Esophagus mucosa (tissue), 1 donor: Measurements from ENCODE around the gene GPC2. TPM values are rescaled to one million over a fixed set of nuclear protein-coding genes. Genes with fewer than 3 reads are reported as not detected.
"Not testable (repeated sequence)": the region's sequence is repeated elsewhere in the genome, so short reads cannot be mapped to it uniquely, and the experiment has no call there.

ENCODE experiments used
- ATAC-seq: fragments of 200-7000 bp; cut with Tn5 transposase; one replicate; pipeline ENCODE4 v1.9.1; 2020
- total RNA-seq: library from RNA; stranded (reverse); gene quantifications from one replicate; pipeline ENCODE4 v1.2.4, GENCODE V29; 2023
- donor health status: DM: yes; HTN: yes; CAD: no.

The GPC2 gene, protein sequence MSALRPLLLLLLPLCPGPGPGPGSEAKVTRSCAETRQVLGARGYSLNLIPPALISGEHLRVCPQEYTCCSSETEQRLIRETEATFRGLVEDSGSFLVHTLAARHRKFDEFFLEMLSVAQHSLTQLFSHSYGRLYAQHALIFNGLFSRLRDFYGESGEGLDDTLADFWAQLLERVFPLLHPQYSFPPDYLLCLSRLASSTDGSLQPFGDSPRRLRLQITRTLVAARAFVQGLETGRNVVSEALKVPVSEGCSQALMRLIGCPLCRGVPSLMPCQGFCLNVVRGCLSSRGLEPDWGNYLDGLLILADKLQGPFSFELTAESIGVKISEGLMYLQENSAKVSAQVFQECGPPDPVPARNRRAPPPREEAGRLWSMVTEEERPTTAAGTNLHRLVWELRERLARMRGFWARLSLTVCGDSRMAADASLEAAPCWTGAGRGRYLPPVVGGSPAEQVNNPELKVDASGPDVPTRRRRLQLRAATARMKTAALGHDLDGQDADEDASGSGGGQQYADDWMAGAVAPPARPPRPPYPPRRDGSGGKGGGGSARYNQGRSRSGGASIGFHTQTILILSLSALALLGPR
- 0.20 TPM for total RNA-seq

DNA sequence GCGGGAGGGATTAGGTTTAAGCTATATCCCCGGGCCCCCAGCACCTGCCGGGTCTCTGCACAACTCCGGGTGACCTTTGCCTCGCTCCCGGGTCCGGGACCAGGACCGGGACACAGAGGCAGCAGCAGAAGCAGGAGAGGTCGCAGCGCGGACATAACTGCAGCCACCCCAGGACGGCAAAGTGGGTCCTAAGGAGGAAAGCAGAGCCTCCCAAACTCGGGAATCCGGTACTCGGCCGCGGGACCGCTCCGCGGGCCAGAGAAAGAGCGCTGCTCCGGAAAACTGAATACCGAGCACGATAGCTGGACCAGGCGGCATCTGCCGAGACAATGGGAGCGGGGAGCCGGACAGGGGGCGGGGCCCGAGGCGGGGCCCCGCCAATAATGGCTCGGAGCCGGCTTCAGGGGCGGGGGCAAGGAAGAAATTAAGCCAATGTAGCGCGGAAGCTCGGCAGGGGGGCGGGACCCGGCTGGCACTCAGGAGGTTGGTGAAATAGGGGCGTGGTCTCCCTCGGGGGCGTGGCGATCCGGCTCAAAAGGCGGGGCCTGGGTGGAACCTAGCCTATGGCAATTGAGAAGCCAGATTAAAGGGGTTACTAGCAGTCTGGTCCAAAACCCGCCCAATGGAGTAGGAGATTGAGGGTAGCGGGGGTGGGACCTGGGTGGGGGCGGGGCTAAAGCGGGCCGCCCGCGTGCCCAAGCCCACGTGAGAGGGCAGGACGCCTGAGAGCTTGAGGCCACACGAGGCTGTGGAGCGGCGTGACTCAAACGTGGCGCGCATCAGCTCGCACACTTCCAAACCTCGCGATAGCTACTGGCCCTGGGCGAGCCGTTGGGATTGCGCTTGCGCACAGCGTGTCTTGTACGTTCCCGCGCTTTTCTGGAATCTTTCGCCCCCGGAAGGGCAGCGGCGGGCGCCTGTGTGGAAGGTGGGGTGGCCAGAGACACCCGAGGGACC is at the start of gene GPC2, which contains the start of gene STAG3:
Gene GPC2, minus strand, starts transcription at position 337 of the 957 bp plus-strand sequence. Its CDS starts 182 bp downstream, at position 155.
Gene STAG3, plus strand, starts transcription at position 874 of the 957 bp plus-strand sequence. CDS start 2,639 bp downstream, outside the sequence.
- peak; percentile 94 for ATAC-seq

DNA sequence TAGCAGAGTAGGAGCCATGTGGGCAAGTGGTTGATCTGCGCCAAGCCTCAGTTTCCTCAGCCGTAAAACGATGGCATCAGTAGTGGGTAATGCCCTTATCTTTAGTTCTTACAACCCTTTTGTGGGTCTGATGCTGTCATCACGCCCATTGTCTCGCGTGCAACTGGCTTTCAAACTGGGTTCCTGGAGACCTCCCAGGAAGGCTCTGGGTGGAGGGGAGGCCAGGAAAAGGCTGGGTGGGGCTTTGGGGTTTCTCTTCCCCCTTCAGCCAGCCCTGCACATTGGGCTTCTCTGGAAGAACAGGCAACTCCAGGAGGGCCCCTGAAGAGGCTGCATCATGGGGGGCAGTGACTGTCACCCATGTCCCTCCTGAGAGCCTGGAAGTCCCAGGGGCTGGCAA is 47.7 kb upstream of the GPC2 start:
- ATAC-seq: not testable (repeated sequence)

DNA sequence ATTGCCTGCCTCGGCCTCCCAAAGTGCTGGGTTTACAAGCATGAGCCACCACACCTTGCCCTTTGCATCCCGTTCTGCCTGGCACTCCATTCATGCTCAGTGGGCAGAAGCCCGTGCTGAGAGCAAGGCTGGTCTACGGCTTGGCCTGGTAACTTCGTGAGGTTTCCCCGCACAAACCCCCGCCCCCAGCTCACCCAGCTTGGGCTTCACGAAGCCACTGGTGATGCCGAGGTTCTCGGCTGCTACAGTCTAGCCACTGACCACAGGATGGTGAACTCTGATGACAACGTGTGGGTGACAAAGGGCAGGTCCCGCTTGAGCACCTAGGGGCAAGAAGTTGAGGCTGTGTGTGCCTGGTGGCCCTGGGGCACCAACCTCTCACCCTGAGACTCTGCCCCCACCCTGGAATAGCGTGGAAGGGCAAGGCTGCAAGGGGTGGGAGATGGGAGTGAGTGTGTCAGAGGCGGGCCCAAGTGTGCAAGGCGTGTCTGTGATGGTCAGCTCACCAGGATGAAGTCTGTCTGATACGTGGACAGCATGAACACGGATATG is 46.3 kb upstream of the GPC2 start:
- not testable (repeated sequence) for ATAC-seq

DNA sequence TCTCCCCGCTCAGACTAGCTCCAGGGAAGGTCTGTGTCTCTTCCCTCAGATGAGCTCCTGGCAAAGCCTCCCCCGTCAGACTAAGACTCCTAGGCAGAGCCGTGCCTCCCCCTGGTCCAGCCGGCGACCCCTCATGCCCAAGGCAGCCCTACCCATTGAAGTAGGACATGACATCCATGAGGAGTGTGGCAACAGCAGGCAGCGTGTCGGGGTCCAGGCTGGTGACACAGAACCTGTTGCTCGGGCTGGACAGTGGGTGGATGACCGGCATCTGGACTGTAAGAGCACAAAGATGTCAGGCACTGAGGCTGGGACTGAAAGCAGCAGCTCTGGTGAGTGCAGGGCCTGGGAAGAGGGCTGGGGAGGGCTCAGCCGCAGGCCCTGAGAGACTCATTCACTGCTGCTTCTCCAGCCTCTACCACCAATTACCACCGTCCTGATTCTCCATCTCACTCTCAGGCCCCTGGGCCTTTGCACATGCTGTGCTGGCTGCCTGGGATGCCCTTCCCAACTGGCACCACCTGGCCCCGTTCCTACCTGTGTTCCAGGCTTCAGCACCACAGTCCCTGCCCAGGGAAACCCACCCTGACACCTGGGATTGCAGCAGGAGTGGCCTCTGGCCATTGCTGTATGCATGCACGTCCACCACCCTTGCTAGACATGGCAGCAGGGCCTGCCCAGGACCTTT is 45.4 kb upstream of the GPC2 start:
- ATAC-seq: no peak

DNA sequence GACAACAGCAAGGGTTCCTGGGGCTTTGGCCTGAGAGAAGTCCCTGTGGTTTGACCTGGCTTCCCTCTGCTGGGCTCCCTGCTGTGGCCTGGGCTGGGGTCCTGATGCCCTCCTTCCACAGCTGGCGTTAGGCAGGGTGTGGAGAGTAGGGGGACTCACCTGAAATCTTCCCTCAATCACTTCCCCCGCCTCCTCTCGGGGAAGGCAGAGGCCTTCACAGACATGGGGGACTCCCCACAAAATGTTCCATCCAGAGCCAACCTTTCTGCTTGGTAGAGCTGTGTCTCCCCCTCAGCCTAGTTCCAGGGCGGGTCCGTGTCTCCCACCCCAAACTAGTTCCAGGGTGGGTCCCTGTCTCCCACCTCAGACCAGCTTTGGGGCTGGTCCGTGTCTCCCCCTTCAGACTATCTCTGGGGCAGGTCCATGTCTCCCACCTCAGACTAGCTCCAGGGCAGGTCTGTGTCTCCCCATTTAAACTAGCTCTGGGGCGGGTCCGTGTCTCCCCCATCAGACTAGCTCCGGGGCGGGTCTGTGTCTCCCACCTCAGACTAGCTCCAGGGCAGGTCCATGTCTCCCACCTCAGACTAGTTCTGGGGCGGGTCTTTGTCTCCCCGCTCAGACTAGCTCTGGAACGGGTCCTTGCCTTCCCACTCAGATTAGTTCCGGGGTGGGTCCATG is 44.7 kb upstream of the GPC2 start:
- ATAC-seq: no peak

DNA sequence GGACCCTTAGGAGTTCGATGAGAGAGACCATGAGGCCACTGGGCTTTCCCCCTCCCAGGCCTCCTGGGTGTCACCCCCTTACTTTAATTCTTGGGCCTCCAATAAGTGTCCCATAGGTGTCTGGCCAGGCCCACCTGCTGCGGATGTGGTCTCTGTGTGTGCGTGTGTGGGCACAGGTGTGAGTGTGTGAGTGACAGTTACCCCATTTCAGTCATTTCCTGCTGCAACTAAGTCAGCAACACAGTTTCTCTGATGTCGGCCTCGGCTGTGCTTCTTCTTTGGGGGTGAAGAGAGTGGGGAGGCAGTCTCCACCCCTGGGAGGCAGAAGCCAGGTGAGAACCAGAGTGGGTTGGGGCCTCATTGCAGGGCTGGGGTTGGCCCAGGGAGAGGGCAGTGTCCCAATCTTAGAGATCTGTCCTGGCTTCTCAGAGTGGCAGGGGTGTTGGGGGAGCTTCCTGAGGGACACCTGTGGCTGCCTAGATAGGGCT is 44.1 kb upstream of the GPC2 start:
- peak; percentile 36 for ATAC-seq

DNA sequence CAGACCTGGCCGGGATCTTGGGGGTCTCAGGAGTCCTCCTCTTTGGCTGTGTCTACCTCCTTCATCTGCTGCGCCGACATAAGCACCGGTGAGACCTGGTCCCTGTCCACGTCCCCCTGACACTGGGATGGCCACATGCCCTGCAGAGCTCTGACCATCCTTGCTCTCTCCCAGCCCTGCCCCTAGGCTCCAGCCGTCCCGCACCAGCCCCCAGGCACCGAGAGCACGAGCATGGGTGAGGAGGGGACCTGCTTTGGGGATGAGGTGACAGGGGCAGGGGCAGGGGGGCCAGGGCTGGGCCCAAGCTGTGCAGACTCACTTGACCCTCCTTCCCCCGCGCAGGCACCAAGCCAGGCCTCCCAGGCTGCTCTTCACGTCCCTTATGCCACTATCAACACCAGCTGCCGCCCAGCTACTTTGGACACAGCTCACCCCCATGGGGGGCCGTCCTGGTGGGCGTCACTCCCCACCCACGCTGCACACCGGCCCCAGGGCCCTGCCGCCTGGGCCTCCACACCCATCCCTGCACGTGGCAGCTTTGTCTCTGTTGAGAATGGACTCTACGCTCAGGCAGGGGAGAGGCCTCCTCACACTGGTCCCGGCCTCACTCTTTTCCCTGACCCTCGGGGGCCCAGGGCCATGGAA is 43.5 kb upstream of the GPC2 start:
- ATAC-seq: peak; percentile 3

DNA sequence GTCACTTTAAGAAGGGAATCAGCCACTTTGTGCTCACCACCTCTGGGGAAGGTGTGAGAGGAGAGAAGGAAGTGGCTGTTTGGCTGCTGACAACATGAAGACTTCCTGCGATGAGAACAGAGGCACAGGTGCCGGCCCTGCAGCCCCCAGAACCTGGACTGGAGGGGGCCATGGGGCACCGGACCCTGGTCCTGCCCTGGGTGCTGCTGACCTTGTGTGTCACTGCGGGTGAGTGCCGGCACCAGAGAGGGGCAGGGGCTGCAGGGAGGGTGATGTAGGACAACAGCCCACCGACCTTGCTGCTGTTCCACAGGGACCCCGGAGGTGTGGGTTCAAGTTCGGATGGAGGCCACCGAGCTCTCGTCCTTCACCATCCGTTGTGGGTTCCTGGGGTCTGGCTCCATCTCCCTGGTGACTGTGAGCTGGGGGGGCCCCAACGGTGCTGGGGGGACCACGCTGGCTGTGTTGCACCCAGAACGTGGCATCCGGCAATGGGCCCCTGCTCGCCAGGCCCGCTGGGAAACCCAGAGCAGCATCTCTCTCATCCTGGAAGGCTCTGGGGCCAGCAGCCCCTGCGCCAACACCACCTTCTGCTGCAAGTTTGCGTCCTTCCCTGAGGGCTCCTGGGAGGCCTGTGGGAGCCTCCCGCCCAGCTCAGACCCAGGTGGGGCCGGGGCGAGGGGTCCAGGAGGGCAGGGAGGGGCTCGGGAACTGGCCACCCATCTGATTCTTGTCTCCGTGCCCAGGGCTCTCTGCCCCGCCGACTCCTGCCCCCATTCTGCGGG is 42.8 kb upstream of the GPC2 start, which contains the start of gene PVRIG:
Gene PVRIG, plus strand, starts transcription at position 149 of the 785 bp plus-strand sequence. Its CDS starts 22 bp downstream, at position 171.
- not testable (repeated sequence) for ATAC-seq

DNA sequence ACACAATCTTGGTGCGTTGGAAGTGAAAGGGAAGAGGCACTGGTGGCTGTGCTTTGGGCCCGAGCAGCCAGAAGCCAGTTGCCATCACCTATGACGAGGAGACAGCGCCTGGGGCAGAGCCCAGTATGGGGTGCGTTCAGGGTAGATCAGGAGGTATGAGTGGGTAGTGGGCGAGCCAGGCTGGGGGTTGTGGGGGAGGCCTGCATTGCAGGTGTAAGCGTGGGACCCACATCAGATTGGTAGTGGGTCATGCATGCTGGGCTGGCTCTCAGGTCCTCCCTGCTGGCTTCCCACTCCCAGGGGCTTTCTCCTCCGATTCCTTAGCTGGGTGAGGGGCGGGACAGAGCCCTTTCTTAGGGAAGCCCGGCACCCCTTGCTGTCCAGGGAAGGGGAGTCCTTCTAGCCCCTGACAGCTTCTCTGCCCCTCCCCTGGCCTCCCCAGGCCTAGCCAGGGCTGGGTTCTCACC is 42.1 kb upstream of the GPC2 start:
- ATAC-seq: no peak

DNA sequence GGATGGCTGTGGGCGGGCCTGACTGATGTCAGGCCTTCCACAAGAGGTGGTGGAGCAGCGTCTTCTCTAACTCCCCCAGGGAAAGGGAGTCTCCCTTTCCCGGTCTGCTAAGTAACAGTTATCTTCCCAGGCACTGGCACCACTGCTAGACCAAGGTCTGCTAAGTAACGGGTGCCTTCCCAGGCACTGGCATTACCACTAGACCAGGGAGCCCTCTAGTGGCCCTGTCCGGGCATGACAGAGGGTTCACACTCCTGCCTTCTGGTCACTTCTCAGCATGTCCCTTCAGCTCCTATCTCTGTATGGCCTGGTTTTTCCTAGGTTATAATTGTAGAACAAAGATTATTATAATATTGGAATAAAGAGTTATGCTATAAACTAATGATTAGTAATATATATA is 40.8 kb upstream of the GPC2 start:
- not testable (repeated sequence) for ATAC-seq

DNA sequence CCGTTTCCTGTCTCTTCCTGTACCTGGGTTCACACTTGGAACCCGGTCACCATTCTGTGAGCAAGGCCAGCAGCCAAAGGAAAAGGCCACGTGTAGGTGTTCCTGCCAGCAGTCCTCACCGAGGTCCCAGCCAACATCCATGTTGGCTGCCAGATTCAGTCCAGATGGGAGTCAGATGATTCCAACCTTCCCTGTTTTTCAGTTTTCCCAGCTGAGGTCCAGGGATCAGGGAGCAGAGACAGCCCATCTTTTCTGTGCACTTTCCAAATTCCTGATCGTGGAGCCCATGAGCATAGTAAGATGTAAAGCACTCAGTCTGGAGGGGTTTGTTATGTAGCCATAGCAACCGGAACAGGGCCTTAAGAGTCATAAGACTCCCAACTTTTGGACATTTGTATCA is 38.7 kb upstream of the GPC2 start:
- ATAC-seq: no peak

DNA sequence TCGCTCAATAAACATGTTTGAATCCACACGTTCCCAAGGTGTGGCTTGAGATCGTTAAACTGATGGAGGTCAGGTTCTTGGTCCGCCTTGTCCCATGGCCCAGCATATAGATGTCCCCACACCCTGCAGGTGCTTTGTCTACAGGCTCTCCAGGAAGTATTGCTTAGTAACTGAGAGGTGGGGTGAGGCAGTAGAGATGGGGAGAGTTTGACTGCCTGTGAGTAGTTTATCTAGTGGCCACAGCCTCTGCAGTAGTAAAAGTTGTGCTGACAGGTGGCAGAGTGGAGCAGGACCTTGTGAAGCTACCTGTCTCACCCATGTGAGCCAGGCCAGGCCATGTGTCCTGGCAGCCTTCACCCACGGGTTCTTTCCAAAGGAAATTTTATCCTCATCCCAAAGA is 37.2 kb upstream of the GPC2 start:
- ATAC-seq: peak; percentile 63

DNA sequence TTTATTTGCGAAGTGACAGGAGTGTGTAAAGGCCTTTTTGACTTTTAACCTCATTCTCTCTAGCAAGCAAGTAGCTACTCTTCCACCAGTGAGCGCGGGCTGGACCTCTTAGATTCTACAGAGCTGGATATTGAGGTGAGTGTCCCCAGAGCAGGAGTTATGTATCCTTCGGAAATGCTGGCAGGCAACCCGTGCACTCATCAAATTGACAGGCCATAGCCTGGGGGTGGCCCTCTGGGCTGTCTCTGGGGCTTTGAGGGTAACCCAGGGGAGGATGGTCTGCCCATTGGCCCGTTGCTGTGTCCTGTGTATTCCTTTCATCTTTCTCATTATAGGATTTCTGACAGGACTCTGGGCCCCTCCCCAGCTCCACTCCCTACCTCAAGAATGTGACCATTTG is 36.5 kb upstream of the GPC2 start:
- ATAC-seq: no peak

DNA sequence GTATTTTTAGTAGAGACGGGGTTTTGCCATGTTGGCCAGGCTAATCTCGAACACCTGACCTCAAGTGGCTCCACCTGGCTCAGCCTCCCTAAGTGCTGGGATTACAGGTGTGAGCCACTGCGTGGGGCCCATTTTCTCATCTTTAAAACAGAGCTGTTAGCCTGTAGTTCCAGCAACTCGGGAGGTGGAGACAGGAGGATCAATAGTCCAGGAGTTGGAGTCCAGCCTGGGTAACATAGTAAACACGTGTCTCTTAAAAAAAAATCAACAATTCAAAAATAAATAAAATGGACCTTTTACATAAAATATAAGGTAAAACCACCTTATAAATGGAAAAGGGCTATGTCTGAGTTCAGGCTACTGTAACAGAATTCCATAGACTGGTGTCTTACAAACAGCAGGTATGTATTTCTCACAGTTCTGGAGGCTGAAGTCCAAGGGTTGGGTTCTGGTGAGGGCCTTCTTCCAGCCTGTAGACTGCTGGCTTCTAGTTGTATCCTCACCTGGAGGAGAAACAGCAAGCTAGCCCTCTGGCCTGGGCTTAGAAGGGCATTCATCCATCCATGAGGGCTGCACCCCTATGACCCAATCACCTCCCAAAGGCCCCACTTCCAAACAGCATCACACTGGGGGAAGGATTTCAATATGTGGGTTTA is 35.6 kb upstream of the GPC2 start:
- no peak for ATAC-seq

DNA sequence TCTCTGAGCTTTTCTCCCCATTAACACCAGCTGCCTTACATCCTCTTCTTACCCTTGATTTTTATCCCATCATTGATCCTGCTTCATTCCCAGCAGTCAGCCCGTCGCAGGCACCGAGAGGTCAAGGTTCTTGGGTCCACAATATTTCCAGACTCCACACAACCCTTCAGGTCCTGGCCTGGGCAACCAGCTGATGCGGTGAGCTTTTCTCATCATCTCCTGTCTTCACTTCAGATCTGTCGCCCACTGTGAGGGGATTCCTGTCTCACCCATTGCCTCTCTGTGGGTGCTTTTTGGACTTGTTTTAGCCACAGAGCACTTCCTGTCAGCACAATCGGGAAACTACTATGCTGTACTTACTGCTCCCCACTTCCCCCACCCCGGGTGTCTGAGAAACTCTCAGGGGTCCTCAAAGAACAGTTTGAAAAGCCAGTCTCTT is 34.2 kb upstream of the GPC2 start:
- ATAC-seq: no peak

DNA sequence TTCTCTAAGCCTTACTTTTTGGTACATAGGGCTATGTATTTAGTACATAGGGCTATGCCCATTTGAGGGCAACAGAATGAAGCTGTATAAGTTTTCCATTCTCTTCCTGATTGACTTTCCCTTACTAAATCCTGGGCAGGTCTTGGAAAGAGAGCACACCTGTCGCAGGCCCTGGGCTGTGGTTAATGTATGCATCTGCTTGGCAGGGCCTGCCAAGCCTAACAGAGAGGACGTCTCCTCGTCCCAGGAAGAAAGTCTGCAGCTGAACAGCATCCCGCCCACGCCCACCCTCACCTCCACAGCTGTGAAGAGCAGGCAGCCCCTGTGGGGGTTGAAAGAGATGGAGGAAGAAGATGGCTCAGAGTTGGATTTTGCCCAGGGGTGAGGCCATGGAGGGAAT is 33.6 kb upstream of the GPC2 start:
- ATAC-seq: no peak

DNA sequence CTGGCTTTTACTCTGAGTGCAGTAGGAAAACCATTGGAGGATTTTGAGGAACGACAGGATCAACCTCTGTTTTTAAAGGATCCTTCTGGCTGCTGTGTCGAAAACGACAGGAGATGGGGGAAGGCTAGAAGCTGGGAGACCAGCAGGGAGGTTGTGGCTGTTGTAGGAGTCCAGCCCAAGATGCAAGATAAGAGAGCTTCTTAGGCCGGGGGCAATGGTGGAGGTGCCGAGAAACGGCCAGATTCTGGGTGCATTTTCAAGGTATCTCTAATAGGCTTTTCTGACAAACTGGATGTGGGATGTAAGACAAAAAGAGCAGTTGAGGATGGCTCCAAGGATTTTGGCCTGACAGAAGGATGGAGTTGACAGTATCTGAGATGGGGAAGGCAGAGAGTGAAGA is 32.3 kb upstream of the GPC2 start:
- ATAC-seq: no peak

DNA sequence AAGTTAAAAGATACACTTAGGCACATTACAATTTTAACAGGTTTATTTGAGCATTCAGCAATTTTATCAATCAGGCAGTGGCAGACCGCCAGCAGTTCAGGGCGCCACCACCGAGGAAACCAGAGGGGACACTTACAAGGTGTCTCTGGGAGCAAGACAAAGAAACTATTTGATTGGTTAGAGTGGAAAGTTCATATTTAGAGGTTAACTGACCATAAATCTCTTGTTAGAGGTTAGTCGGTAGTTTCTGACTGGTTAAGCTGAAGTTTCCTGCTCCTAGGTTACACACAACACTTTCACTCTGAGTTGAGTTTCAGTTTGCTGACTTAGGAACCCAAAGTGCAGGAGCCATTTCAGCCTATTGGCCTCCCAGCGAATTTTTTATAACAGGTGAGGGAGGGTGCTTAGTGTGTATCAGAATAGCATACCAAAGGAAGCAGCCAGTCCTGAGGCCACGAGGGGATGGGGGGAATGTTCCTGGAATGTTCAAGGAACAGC is 31.8 kb upstream of the GPC2 start:
- no peak for ATAC-seq

DNA sequence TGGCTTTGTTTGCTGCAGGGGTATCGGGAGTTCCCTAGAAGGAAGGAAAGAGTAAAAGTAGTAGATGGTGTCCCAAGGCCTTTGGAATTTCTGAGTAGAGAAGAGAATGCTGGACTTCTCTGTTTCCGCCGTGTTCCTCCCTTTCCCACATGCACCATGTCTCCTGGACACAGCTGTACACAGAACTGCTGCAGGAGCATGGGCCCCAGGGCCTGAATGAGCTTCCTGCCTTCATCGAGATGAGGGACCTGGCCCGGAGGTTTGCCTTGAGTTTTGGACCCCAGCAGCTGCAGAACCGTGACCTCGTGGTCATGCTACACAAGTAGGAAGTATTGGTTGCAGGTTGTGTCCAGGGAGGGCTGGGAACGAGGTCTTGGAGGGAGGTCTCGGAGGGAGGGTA is 27.3 kb upstream of the GPC2 start:
- no peak for ATAC-seq
